Activated naive CD4-positive, alpha-beta T cell treated with anti-CD3 and anti-CD28 coated beads for 36 hours (primary cell): ENCODE results near the gene CTBP1. TPM values are rescaled to one million over a fixed set of nuclear protein-coding genes. Genes with fewer than 3 reads are reported as not detected.
A peak's percentile ranks its signal among the peaks of the same experiment; 100 is the strongest.

Experiments
- CTCF ChIA-PET: fragments of 350-600 bp; sonication (Branson Sonifier 250); formaldehyde crosslinking; loops from one replicate; lab custom pipeline; 2021; ENCODE audit warnings: antibody characterized with exemption; lab: Charles Lee
- DNase-seq: peaks from one replicate; pipeline ENCODE4 v3.0.0-alpha.2; 2020
- H3K27ac Mint-ChIP-seq: one replicate; pipeline ENCODE4 v1.8.0; 2021; ENCODE audit warnings: mild to moderate bottlenecking, mixed read lengths
- H3K27me3 Mint-ChIP-seq: one replicate; pipeline ENCODE4 v1.8.0; 2021; ENCODE audit warnings: low read depth, mixed read lengths
- H3K36me3 Mint-ChIP-seq: one replicate; pipeline ENCODE4 v1.8.0; 2021; ENCODE audit warnings: low read depth, mixed read lengths
- H3K4me1 Mint-ChIP-seq: one replicate; pipeline ENCODE4 v1.8.0; 2021; ENCODE audit warnings: low read depth, mixed read lengths
- H3K4me3 Mint-ChIP-seq: one replicate; pipeline ENCODE4 v1.8.0; 2021; ENCODE audit warnings: mild to moderate bottlenecking, moderate library complexity, mixed read lengths
- H3K9me3 Mint-ChIP-seq: one replicate; pipeline ENCODE4 v1.8.0; 2021; ENCODE audit warnings: mixed read lengths
- intact Hi-C: fragments of 100-400 bp; cut with micrococcal nuclease; formaldehyde crosslinking; loops from one replicate; pipeline ENCODE4 v1.15.1; 2023
- total RNA-seq, 2 experiments: library from RNA; stranded (reverse); gene quantifications; one replicate each; pipeline ENCODE4 v1.2.3, GENCODE V29; 2021

CTBP1 gene
- total RNA-seq, 2 experiments from 2014 or later, result 136 to 140 TPM

- H3K9me3 Mint-ChIP-seq, result no peaks in the 10 kb centered on the region
- intact Hi-C loops, result no loop called here
- H3K27ac Mint-ChIP-seq, result no peak overlapping the region
Observed at GRCh38 chr4:1234309-1234695, 14.6 kb downstream of the CTBP1 start.

DNA sequence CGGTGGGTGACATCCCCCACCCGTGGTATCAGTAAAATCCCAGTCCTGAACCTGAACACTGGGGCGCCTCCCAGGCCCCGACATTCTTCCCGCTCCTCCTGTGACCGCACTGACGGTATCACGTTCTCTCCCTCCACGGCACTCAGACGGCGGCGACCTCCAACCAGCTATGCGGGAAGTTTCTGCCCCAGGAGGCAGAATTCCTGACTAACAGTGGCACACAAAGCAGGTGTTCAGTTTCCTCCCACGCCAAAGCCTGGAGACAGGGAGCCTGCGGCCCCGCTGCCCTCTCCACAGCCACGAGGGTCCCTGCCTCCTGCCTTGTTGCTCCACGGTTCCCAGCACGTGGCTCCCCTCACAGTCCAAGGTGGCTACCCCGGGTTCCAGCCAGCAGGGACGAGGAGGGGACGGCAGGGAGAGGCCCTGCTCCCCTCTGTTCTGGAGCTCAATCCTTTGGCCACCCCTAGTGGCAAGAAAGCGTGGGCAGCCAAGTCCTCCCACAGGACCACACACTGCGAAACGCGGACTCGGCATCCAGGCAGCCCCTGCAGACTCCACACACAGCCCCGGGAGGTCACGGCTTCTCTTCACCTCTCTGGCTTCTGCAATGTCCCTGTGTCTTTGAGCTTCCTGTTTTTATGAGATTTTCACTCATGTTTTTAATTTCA is 15.2 kb downstream of the CTBP1 start:
- H3K4me1 Mint-ChIP-seq, result no peaks in the 10 kb centered on the region
- no peak overlapping the region for H3K4me3 Mint-ChIP-seq
- H3K36me3 Mint-ChIP-seq, result peaks cover 16% of the 10 kb centered on the region
- intact Hi-C loops, result no loop called here
- H3K9me3 Mint-ChIP-seq, result no peaks in the 10 kb centered on the region
- no peaks in the 10 kb centered on the region for H3K27me3 Mint-ChIP-seq
- no peak for DNase-seq
- CTCF ChIA-PET, result interaction anchor here (1.2 to 1.4 kb wide), 2 partner anchors 35 to 52 kb away, joined by 4 to 5 read pairs; no protein-coding TSS in a partner anchor
- H3K27ac Mint-ChIP-seq, result no peak overlapping the region

More at GRCh38 chr4:1234309-1234695, 14.6 kb downstream of the CTBP1 start:
- CTCF ChIA-PET, result interaction anchor here (1.2 to 1.4 kb wide), 2 partner anchors 34 to 52 kb away, joined by 4 to 5 read pairs; no protein-coding TSS in a partner anchor
- no peaks in the 10 kb centered on the region for H3K4me1 Mint-ChIP-seq
- no peaks in the 10 kb centered on the region for H3K27me3 Mint-ChIP-seq
- no peak overlapping the region for H3K4me3 Mint-ChIP-seq
- H3K36me3 Mint-ChIP-seq, result peaks cover 16% of the 10 kb centered on the region
- DNase-seq, result no peak

- no peak for DNase-seq
- no peaks in the 10 kb centered on the region for H3K27me3 Mint-ChIP-seq
- peak overlapping the region; percentile 18 for H3K27ac Mint-ChIP-seq
- H3K4me3 Mint-ChIP-seq, result no peak overlapping the region
- CTCF ChIA-PET, result no interaction called here
- no peaks in the 10 kb centered on the region for H3K4me1 Mint-ChIP-seq
- peaks cover 14% of the 10 kb centered on the region for H3K36me3 Mint-ChIP-seq
- intact Hi-C loops, result no loop called here
- no peaks in the 10 kb centered on the region for H3K9me3 Mint-ChIP-seq
Observed at GRCh38 chr4:1232661-1233621, 16.0 kb downstream of the CTBP1 start.

GRCh38 chr4:1231637-1232360 is 17.1 kb downstream of the CTBP1 start:
- H3K36me3 Mint-ChIP-seq, result peaks cover 25% of the 10 kb centered on the region
- peak overlapping the region; percentile 18 for H3K27ac Mint-ChIP-seq
- no peaks in the 10 kb centered on the region for H3K4me1 Mint-ChIP-seq
- intact Hi-C loops, result no loop called here
- no peaks in the 10 kb centered on the region for H3K27me3 Mint-ChIP-seq
- H3K9me3 Mint-ChIP-seq, result no peaks in the 10 kb centered on the region
- no peak for DNase-seq
- CTCF ChIA-PET, result no interaction called here
- no peak overlapping the region for H3K4me3 Mint-ChIP-seq

DNA sequence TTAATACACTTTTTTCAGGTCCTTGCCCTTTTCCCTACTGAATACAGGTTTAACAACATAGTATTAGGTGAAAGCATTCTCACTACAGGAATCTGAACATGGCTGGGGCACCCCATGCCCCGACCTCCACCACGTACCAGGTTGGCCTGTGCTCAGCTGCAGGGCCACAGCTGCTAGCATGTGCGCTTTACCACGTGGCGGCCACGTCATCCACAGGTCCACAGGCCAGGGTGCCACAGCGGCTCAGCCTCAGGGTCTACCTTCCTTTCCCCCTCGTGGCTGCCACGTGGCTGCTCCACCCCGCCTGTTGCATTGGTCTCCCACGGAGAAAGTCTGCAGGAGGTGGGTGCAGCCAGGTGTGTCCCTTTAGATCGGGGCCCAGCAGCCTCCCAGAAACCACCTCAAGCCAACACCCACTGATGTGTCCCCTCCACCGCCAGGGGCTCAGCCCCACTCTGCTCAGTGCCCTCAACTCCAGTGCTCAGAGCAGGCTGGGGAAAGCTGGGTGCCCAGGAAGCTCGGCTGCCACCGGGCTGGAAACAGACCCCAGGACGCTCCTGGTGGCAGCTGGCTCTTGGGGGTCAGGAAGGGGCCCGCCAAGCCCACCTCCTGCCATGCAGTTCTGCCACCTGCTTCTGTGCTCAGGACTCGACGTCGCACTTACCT is 17.8 kb downstream of the CTBP1 start:
- H3K27ac Mint-ChIP-seq, result no peak overlapping the region
- H3K36me3 Mint-ChIP-seq, result peaks cover 27% of the 10 kb centered on the region
- no peak for DNase-seq
- intact Hi-C loops, result no loop called here
- H3K4me1 Mint-ChIP-seq, result no peaks in the 10 kb centered on the region
- H3K4me3 Mint-ChIP-seq, result no peak overlapping the region
- H3K9me3 Mint-ChIP-seq, result no peaks in the 10 kb centered on the region
- no peaks in the 10 kb centered on the region for H3K27me3 Mint-ChIP-seq
- CTCF ChIA-PET, result interaction anchor here (1.3 kb wide), 1 partner anchor 37 kb away, joined by 3 read pairs; no protein-coding TSS in a partner anchor

GRCh38 chr4:1230316-1230715 is 18.6 kb downstream of the CTBP1 start:
- intact Hi-C loops, result no loop called here
- DNase-seq, result no peak
- no peaks in the 10 kb centered on the region for H3K9me3 Mint-ChIP-seq
- H3K4me3 Mint-ChIP-seq, result no peak overlapping the region
- H3K36me3 Mint-ChIP-seq, result peaks cover 23% of the 10 kb centered on the region
- CTCF ChIA-PET, result interaction anchor here (1.3 kb wide), 1 partner anchor 38 kb away, joined by 3 read pairs; no protein-coding TSS in a partner anchor
- H3K27me3 Mint-ChIP-seq, result no peaks in the 10 kb centered on the region
- no peak overlapping the region for H3K27ac Mint-ChIP-seq
- no peaks in the 10 kb centered on the region for H3K4me1 Mint-ChIP-seq

DNA sequence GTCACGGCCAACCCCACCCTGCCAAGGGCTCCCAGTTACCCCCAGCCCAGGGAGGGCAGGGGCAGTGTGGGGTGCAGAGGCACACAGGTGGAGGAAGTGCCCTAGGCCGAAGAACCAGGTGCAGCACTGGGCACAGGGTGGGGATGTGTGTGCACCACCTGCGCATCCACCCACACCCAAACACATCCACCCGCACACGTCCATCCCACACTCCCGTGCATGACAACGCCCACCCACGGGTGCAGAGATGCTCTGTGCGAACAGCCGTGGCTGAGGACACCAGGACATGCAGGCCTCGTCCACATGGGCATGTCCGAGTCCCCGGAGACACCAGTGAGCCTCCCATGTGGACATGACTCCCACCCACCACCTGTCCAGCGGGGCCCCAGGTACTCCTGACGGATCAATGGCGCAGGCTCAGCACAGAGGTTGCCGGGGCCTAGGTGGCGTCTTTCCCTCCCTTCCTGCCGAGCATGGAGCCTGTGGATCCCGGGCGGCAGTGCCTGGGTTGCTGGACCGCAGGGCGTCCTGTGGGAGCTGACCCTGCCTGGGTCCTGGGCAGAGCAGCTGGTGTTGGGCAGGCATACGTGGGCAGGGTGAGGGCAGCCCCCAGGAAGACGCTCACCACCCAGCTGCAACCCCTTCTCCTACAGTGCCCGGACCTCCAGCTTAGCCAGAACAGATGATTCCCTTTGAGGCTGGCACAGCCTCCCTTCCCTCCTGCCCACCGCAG is 19.6 kb downstream of the CTBP1 start:
- H3K27me3 Mint-ChIP-seq, result no peaks in the 10 kb centered on the region
- CTCF ChIA-PET, result no interaction called here
- no peak overlapping the region for H3K27ac Mint-ChIP-seq
- H3K4me3 Mint-ChIP-seq, result no peak overlapping the region
- intact Hi-C loops, result no loop called here
- no peaks in the 10 kb centered on the region for H3K4me1 Mint-ChIP-seq
- DNase-seq, result no peak
- peaks cover 26% of the 10 kb centered on the region for H3K36me3 Mint-ChIP-seq
- H3K9me3 Mint-ChIP-seq, result no peaks in the 10 kb centered on the region

- Mint-ChIP-seq H3K36me3 (peaks cover 28% of the 10 kb centered on the region), H3K27me3 (no peaks in the 10 kb centered on the region), H3K4me3 (no peak overlapping the region), H3K27ac (no peak overlapping the region), H3K9me3 (no peaks in the 10 kb centered on the region), H3K4me1 (no peaks in the 10 kb centered on the region)
- CTCF ChIA-PET, result no interaction called here
- intact Hi-C loops, result no loop called here
- DNase-seq, result no peak
Observed at GRCh38 chr4:1227816-1228215, 21.1 kb downstream of the CTBP1 start.

- no peak for DNase-seq
- CTCF ChIA-PET, result no interaction called here
- Mint-ChIP-seq H3K27ac (no peak overlapping the region), H3K36me3 (peaks cover 27% of the 10 kb centered on the region), H3K9me3 (no peaks in the 10 kb centered on the region), H3K27me3 (no peaks in the 10 kb centered on the region), H3K4me3 (no peak overlapping the region), H3K4me1 (no peaks in the 10 kb centered on the region)
- intact Hi-C loops, result no loop called here
Observed at GRCh38 chr4:1226598-1226997, 22.3 kb downstream of the CTBP1 start.

DNA sequence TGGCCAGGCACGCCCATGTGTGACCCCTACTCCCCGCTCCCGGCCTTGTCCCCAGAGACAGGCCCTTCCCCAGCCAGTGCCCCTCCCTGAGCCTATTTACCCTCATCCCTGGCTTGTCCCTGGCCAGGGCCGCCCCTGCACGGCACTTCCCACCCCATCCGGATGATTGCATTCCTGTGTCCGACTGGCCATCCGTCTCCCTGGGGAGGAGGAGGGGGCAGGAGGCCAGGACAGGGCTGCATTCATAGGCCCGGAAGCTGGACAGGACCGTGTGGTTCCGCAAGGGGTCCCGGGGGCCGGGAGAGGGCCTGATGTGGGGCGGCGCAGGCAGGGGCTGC is 22.8 kb downstream of the CTBP1 start:
- Mint-ChIP-seq H3K27me3 (no peaks in the 10 kb centered on the region), H3K4me3 (no peak overlapping the region), H3K27ac (no peak overlapping the region), H3K4me1 (no peaks in the 10 kb centered on the region), H3K9me3 (no peaks in the 10 kb centered on the region), H3K36me3 (peaks cover 27% of the 10 kb centered on the region)
- CTCF ChIA-PET, result no interaction called here
- intact Hi-C loops, result no loop called here
- no peak for DNase-seq

- Mint-ChIP-seq H3K4me1 (no peaks in the 10 kb centered on the region), H3K27ac (no peak overlapping the region), H3K27me3 (no peaks in the 10 kb centered on the region), H3K4me3 (no peak overlapping the region), H3K9me3 (no peaks in the 10 kb centered on the region), H3K36me3 (peaks cover 30% of the 10 kb centered on the region)
- DNase-seq, result no peak
- intact Hi-C loops, result no loop called here
- CTCF ChIA-PET, result no interaction called here
Observed at GRCh38 chr4:1225272-1226143, 23.4 kb downstream of the CTBP1 start.
